ENCODE measurements around the gene PSMD1.
"Not testable (repeated sequence)": the region's sequence is repeated elsewhere in the genome, so short reads cannot be mapped to it uniquely, and the experiment has no call there.

Gene PSMD1

GRCh38 chr2:231139796-231140195 lies 83.1 kb downstream of the PSMD1 start:
- in situ Hi-C loops (cut with MboI; ENCODE audit: low sequenced_read_pairs), result no loop called here

- in situ Hi-C loops (cut with MboI; ENCODE audit: low sequenced_read_pairs), result not testable (repeated sequence)
These were observed 84.1 kb downstream of the PSMD1 start for GRCh38 chr2:231140808-231141207.

GRCh38 chr2:231144896-231145295 lies 88.2 kb downstream of the PSMD1 start:
- in situ Hi-C loops (cut with MboI; ENCODE audit: low sequenced_read_pairs), result no loop called here

GRCh38 chr2:231146665-231147064 lies 90.0 kb downstream of the PSMD1 start:
- in situ Hi-C loops (cut with MboI; ENCODE audit: low sequenced_read_pairs), result no loop called here

DNA sequence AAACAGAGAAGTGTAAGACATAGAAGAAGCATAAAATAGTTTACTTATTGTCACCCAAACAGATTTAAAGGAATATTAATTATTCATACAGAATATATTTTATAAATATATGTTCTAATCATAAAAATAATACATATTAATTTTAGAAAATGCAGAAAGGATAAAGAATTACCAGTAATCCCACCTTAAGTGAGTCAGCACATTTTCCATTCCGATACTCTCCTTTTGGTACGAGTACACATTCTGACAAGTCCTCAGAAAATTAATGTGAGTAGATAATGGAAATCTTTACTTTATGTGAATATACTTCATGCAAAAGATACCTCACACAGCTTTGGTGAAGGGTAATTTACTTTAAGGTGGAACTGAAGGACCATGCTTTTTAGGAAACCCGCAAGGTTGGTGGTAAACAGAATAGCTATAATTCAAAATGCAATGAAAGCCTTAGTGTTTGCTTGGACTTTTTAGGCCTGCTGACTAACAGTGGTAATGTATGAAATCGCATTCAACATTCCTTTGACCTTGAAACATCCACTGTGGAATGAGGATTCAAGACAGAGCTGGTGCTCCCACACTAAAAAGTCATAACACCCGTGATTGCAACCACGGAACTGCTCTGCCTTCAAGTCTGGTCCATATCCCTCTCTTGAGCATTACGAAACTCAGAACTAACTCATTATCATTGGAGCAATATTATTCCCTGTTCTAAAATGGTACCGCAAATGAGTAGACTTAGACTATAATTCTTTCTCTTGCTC lies 96.3 kb downstream of the PSMD1 start:
- in situ Hi-C loops (cut with MboI; ENCODE audit: low sequenced_read_pairs), result no loop called here

- in situ Hi-C loops (cut with MboI; ENCODE audit: low sequenced_read_pairs), result no loop called here
These were observed 102.6 kb downstream of the PSMD1 start for GRCh38 chr2:231159306-231159705.

DNA sequence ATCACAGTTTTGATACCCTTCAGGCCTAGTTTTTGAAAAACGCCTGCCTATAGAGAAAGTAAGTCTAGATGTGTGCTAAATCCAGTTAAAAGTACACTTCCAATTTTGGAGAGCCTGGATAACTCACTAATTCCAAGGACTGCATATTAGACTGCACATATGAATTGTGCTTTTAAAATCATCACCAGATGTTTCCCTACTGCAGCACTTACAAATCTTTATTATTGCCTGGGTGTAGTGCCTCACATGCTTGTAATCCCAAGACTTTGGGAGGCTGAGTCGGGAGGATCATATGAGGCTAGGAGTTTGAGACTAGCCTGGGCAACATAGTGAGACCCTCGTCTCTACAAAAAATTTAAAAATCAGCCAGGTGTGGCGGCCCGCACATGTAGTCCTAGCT lies 104.0 kb downstream of the PSMD1 start:
- in situ Hi-C loops (cut with MboI; ENCODE audit: low sequenced_read_pairs), result no loop called here

DNA sequence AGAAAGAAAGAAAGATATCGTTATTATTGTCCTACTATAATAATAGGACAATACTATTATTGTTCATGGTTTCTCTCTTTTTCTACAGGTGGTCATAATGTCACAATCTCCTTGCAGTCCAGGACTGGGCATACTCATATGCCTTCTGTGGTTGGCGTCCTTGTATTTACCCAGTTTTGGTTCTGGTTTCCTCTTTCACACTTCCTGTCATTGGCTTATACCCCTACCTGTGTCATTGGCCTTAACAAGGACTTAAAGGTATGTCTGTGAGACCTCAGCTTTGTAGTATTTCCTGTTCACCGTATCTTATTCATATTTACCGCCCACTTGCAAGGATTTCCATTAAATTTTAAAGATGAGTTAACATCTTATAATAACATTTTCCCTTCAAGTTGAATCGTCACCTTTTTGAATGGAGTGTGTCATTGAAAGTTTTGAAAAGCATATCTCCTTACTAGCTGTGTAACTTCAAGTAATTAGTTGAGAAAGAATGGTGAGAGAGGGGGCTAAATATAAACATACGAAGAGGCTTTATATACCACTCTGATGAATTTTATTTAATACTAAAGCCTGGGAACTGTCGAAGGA lies 104.7 kb downstream of the PSMD1 start:
- in situ Hi-C loops (cut with MboI; ENCODE audit: low sequenced_read_pairs), result no loop called here

DNA sequence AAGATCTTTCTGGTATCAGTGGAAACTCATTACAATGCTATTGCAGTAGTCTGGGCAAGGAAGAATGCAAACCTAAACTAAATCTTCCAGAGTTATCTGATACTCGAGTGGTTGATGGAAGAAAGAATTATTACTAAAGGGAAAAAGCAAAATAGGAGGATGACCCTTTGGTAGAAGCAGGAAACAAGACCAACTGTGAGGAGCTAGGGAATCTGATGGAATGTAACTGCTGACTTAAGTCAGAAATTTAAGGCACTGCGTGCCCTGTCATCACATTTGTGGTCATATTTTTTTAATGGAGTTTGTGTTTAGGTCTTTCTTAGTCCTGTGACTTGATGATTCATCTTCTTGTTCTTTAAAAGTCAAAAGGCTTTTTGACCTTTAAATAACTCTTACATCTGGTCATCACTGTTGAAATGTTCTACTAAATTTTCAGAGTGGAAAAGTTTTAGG lies 105.2 kb downstream of the PSMD1 start:
- in situ Hi-C loops (cut with MboI; ENCODE audit: low sequenced_read_pairs), result no loop called here

DNA sequence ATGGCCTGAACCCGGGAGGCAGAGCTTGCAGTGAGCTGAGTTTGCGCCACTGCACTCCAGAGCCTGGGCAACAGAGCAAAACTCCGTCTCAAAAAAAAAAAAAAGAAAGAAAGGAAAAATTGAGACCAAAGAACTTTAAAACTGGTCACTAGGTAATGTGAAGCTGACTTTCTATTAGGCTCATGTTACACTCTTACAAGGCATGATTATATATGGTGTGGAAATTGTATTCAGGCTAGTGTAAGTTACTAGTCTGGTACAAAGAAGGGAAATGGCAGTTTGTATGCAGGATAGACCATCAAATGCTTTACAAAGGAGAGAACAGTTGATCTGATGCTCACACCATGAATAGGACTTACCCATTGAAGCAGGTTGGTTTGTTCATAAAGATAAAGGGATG lies 106.3 kb downstream of the PSMD1 start:
- in situ Hi-C loops (cut with MboI; ENCODE audit: low sequenced_read_pairs), result no loop called here

DNA sequence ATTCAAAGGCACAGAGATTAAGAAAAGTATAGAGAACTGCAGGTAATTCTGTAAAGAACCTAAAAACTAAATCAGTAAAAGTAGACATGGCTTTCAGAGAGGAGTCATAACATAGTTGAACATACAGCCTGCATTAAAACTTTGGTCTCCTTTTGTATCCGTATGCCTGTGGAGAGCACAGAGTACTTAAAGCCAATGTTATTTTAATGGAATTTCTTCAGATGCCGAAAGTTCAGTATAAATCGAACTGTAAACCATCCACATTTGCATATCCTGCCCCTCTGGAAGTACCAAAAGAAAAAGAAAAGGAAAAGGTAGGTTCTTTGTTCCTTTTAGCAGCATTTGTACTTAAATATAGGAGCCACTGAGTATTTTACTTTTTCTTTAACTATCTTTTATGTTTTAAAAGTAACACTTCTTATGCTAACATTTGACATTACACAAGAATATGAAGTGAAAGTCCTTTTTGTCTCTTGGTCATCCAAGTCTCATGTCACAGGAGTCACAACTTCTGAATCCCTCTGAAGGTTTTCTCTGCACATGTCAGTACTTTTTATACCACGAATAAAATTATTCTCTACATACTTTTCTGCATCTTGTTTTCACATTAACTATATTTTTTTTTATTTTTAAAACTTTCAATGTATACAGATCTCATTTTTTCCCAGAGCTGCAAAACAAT lies 106.9 kb downstream of the PSMD1 start:
- in situ Hi-C loops (cut with MboI; ENCODE audit: low sequenced_read_pairs), result no loop called here

DNA sequence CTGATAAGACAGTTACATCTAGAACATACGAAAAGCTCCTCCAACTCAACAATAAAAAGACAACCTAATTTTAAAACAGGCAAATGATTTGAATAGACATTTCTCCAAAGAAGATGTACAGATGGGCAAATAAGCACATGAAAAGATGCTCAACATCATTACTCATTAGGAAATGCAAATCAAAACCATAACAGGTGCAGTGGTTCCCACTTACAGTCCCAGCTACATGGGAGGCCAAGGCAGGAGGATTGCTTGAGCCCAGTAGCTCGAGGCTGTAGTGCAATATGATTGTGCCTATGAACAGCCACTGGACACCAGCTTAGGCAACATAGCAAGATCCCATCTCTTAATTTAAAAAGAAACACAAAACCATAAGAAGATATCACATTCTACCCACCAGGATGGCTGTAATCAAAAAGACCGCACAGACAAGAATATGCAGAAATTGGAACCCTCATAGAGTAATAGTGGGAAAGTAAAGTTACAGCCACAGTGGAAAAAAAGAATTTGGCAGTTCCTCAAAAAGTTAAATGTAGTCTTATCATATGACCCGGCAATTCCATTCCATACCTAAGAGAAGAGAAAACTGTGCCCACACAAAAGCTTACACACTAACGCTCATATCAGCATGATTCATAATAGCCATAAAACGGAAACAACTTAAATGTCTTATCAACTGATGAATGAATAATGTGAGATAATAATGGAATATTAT lies 111.2 kb downstream of the PSMD1 start:
- in situ Hi-C loops (cut with MboI; ENCODE audit: low sequenced_read_pairs), result no loop called here

DNA sequence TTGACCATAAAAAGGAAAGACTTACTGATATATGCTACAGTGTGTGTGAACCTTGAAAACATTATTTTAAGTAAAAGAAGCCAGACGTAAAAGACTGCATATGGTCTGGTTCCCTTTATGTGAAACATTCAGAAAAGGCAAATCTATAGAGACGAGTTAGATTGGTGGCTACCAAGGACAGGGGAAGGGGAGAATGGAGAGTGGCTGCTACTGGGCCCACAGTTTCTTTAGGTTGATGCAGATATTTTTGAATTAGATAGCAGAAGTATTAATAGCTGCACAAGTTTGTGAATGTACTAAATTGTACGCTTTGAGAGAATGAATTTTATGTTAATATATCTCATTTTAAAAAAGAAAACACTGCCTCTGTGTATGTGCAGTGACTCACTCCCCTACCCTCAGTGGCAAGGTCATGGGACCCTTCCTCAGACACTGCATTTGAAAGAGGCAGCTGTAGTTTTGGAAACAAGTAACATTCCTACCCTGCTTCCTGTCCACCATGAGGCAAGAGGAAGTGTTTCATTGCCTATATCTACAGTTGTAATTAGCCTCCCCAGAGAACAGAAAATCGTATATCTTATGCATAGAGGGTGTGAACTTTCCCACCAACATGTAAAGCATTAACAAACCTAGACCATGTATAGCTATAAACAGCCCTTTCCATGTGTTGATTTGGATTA lies 111.9 kb downstream of the PSMD1 start:
- in situ Hi-C loops (cut with MboI; ENCODE audit: low sequenced_read_pairs), result no loop called here

DNA sequence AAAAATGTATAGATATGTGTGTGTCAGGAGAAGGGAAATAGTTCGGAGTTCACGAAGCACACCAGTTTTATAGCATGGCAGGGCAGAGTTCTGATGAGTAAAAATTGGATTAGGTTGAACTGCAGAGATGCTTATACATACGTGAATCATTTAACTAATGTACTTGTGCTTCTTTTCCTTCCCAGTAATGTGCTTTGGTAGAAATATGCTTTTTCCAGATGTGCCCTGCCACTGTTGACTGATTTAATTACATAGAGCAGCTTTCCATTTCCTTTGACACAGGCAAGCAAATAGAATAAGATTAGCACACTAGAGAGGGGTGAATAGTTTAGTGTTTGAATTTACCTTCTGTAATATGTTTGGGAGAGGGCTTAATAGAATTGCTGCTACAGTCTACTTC lies 112.8 kb downstream of the PSMD1 start:
- in situ Hi-C loops (cut with MboI; ENCODE audit: low sequenced_read_pairs), result no loop called here

DNA sequence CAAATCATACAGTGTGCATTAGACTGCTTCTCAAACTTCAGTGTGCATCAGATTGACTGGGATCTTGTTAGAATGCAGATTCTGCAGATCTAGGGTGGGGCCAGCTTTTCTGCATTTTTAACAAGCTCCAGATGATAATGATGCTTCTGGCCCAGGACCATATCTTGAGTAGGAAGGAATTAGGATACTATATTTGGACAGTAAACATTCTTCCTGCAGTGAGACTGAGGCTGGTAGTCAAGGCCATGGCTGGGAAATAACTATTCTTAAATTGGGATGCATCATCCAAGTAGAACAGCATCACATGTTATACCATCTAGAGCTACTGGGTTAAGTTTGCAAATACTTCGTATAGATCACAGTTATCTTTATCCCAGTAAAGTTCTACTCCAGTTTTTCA lies 113.4 kb downstream of the PSMD1 start:
- in situ Hi-C loops (cut with MboI; ENCODE audit: low sequenced_read_pairs), result no loop called here

DNA sequence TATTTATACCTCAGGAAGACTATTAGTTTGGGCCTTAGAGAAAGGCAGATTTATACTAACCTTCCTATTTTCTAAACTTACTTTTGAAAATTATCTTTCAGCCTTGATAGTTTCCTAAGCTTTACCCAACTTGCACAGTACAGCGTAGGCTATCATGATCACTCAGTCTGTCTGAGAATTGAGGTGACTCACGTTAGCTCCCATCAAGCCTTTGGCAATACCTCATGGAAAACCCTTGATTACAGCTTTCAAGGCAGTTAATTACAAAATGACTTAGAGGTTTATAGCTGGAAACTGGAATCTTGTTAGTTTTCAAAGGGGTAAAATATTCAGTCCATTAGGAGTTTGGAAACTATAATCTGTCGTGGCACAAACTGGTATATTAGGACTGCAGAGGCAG lies 115.4 kb downstream of the PSMD1 start:
- in situ Hi-C loops (cut with MboI; ENCODE audit: low sequenced_read_pairs), result no loop called here

DNA sequence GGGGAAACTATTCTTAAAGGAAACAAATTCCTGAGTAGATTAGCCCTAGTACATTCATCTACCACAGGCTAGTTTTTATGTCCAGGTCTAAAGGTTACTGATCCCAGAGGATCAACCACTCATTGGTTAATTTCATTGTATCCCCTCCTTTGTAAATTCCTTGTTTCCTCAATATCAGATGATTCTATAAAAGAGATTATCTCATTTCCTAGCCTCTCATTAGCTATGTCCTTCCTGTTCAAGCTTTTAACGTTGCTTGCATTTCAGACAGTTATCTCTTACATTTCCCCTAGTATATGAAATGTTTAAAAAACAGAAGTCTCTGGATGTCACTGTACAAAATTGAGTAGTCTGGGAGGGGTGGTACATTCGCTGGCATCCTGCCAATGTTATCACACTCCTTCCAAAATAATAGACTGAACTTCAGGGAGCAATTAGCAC lies 117.6 kb downstream of the PSMD1 start:
- in situ Hi-C loops (cut with MboI; ENCODE audit: low sequenced_read_pairs), result no loop called here

DNA sequence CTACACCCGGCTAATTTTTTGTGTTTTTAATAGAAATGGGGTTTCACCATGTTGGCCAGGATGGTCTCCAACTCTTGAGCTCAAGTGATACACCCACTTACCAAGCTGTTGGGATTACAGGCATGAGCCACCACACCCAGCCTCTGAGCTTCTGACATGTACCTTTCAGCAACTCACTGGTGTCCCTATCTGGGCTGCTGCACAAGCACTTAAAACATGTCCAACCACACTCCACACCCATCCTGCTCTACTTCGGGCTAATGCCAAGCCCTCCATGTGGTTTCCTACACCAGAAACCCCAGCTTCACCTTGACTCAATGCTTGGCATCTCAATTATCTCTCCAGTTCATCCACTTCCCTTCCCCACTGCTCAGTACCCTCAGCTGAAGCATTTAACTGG lies 119.4 kb downstream of the PSMD1 start:
- in situ Hi-C loops (cut with MboI; ENCODE audit: low sequenced_read_pairs), result no loop called here

DNA sequence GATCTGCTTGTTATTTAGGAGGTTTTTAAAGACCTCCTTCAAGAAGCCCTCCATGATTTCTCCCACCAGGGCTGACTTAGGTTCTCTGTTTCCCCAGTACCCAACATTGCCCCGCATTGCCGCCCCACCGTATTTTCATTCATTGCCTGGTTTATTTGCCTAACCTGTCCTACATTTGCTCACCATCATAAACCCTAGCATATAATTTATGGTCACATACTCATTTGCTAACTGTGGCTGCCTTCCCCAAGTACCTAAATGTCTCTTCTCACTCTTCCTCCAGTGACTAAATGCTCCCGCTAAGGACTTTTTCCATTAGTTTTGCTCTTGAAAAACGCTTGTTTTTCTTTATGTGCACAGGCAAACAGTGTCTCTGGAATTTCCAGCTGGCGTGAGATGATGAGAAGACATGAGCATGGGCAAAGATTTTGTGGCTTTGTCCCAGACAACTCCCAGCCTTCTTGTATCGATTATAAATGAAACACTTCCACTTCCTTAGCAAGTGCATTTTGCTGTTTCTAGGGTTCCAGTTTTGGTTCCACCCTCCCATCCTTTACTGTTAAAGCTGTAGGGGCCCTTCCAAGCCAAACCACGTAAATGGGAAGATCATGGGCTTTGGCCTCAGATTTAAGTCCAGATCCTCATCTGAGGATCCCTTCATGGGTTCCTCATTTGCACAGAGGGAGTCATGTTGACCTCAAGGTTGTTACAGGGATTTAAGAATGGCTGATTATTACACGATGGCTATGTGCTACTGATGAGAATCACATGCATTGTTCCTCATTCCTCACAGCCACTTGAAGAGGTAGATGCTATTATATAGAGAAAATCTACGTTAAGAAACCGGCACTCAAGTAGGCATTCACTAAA lies 120.7 kb downstream of the PSMD1 start:
- in situ Hi-C loops (cut with MboI; ENCODE audit: low sequenced_read_pairs), result no loop called here

DNA sequence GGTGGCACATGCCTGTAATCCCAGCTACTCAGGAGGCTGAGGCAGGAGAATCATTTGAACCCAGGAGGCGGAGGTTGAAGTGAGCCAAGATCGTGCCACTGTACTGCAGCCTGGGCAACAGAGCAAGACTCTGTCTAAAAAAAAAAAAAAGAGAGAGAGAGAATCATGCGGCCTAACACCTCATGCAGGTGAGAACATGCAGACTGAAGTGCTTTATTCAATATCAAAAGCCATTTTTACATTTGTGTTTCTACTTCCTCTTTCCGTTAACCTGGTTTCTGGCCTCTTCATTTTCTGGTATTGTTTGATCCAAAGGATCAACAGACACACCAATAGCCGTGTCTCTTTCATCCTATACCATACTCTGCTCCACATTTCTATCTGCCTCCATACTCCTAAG lies 122.1 kb downstream of the PSMD1 start:
- in situ Hi-C loops (cut with MboI; ENCODE audit: low sequenced_read_pairs), result not testable (repeated sequence)
